Activated CD8-positive, alpha-beta memory T cell treated with anti-CD3 and anti-CD28 coated beads for 24 hours (primary cell): ENCODE results near the gene RANBP17.

Experiments
- DNase-seq: peaks from one replicate; pipeline ENCODE4 v3.0.0-alpha.2; 2020

The RANBP17 gene

DNA sequence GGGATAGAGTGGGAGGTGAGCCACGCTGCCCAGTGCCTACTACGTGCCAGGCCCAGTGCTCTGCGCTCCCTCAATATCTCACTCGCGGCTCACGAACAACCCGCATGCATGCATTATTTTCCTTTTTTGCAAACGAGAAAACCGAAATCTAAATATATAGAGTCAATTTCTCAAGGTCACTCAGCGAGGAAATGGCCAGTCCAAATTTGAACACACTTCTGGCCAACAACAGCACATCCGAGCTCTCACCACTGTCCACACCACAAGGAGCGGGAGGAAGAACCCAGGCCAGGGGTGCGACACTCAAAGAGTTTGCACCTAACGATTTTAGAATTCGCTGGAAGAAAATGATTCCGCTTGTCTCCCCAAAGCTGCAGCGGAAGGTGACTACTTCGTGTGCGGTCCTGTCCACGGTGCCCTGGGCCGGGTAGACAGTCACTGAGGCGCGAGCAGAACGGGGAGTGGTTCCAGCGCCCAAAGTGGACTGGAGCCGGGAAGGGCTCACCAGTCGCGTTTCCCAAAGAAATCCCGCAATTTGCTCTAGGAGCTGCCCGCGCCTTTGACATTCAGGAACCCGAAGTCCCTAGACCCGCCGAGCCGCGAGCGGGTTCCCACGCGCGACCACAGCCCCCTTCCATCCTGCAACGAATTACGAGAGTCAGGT, 446.1 kb downstream of the RANBP17 start:
- no peak for DNase-seq

DNA sequence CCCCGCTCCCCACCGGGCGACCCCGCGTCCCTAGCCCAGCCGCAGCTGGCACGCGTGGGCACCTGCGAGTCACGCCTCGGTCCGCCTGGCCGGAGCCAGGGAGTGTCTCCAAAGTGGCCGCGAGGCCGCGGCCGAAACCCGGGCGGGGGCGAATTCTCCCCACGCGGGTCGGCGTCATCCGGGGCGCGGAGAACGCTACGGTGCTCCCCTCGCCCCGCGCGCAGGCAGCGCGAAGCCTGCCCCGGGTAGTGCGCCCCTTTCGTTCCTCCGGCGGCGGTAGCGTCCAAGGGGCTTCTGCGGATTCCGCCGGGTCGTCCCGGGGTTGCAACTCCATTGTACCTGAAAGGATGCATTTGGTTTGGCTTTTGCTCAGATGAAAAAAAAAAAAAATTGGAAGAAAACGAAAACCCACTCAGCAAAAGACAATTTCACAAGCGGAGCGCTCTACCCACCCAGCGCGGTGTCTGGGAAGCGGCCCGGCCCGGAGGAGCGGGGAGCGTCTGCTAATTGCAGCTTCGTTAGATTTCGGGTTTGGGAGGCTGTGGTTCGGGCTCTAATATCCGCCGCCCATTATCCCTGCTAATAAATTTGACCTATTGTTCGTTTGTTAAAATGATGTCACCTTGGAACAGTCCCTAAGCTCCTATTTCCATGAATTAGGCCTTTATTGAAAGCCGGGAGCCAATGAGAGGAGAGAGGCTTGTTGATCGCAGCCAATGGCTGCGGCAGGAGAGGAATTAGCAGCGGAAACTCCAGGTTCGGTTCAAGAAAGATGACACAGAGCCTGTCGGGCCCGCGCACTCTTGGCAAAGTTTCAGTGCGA, 446.8 kb downstream of the RANBP17 start, which contains the start of gene TLX3:
TLX3 (plus strand) TSS at position 796 of the 823 bp plus-strand sequence. CDS start 118 bp downstream, outside the sequence.
- no peak for DNase-seq

DNA sequence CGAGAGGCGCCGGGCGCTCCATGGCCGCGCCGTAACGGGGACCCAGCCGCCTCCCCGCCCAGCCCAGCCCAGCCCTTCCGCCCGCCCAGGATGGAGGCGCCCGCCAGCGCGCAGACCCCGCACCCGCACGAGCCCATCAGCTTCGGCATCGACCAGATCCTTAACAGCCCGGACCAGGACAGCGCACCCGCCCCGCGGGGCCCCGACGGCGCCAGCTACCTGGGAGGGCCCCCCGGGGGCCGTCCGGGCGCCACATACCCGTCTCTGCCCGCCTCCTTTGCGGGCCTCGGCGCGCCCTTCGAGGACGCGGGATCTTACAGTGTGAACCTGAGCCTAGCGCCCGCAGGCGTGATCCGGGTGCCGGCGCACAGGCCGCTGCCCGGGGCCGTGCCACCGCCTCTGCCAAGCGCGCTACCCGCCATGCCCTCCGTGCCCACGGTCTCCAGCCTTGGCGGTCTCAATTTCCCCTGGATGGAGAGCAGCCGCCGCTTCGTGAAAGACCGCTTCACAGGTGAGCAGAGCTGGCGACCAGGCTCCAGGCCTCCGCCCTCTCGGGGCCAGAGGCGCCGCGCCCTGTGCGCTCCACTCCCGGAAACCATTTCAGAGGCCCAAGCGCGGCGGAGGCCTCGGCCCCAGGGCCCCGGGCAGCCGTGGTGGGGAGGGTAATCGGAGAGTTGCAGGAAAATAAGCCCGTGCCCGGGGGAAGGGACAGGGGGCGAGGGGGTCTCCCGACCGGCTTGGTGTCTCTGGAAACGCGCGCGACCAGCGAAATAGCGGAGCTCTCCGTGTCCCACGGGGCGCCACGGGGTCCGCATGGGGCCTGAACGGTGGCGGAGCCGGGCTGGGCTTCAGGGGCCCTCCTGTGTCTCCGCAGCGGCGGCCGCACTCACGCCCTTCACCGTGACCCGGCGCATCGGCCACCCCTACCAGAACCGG, 447.7 kb downstream of the RANBP17 start:
- no peak for DNase-seq

DNA sequence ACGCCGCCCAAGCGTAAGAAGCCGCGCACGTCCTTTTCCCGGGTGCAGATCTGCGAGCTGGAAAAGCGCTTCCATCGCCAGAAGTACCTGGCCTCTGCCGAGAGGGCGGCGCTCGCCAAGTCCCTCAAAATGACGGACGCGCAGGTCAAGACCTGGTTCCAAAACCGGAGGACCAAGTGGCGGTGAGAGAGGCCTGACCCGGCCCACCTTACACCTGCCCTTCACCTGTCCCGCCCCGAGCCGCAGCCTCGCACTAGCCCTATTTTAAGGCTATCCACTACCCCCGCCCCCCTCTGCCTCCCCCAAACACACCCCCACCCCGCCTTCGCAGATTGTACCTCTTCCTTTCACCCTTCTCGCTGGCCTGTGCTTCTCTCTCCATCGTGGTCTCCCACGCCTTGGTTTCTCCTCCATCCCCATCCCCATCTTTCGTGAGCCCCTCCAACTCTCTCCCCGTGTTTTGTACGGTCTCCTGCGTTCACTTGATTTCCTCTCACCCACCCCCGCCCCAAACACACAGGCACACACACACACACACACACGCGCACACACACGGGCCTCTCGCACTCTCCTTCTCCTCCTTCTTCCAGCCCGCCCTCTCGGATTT, 448.5 kb downstream of the RANBP17 start:
- DNase-seq, result peak; percentile 62

DNA sequence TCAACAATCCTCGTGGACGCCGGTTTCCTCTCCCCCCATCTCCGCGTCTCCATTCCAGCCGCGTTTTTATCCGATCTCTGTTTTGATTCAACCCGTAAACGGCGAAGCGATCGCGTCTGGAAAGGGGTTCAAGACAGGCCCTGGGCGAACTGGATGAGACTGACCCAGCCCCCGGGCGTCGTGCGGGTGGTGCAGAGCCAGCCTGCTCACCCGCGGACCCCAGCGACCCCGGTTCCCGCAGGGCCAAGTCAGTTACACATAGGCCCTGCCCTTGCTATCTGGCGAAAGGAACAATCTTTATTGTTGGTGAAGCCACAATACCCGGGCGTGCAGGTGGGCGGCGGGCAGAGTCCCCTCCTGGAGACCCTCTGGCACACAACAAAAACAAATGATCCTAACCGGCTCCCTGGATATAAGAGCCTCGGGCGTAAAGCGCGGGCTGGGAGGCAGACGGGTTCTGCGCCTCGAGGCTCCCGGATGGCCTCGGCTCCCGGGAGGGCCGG, 449.1 kb downstream of the RANBP17 start:
- DNase-seq, result no peak

DNA sequence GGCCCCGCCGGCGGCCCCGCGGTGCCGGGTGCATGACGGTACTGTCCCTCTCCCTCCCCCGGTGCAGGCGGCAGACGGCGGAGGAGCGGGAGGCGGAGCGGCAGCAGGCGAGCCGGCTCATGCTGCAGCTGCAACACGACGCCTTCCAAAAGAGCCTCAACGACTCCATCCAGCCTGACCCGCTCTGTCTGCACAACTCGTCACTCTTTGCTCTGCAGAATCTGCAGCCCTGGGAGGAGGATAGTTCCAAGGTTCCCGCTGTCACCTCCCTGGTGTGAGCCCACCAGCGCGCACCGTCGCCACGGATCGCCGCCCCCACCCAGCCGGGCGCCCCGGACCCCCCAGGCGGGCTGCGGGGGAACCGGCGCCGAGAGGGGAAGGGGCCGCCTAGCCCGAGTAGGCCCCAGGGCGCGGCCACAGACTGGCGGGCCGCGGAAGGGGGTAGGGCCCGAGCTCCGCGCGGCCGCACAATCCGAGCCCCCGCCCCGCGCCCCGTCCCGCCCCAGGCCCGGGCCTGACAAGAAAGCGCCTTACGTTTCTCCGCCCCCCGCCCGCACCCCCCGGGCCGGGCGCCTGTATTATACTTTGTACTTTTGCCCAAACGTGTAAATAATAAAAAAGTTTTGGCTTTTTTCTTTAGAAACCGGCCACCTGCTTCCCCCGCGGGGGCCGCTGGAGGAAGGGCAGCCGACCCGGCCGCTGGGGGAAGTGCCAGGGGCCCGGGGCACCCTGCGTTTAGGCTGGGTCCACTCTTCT, 449.7 kb downstream of the RANBP17 start:
- DNase-seq, result no peak

DNA sequence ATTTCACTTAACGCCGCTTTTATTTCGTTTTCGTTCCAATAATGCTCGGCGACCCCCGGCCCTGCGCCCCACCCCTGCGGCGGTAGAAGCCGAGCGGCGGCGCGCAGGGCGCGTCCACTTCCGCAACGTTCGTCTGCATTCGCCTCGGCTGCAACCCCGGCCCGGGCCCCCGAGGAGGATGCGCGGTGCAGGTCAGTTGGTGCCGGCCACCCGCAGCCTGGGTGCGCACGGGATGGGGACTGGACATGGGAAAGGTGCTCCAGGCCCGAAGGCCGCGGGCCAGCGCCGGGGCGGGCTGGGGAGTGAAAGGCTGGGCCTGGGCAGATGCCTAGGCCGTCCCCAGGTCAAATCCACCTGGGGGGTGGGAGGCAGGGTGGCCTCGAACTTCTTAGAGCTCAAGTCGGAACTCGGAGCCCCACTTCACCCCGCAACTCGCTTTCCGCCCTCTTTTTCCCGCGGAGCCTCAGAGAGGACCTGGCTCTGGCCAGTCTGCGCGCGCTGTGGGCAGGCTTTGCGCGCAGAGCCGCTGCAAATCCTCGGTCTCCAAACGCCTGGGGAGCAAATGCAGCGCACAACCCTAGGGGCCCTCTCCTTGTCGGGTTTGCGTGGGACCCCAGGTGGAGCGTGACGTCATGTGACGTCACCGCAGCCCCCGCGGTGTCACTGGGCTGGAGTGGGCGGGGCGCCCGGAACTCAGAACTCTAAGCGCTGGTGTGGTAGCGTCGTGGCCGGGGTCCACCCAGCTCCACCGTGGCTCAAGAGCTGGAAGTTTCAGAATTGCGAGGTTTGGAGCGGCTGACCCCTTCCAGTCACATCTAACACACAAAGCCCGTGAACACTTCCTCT, 450.5 kb downstream of the RANBP17 start:
- no peak for DNase-seq

DNA sequence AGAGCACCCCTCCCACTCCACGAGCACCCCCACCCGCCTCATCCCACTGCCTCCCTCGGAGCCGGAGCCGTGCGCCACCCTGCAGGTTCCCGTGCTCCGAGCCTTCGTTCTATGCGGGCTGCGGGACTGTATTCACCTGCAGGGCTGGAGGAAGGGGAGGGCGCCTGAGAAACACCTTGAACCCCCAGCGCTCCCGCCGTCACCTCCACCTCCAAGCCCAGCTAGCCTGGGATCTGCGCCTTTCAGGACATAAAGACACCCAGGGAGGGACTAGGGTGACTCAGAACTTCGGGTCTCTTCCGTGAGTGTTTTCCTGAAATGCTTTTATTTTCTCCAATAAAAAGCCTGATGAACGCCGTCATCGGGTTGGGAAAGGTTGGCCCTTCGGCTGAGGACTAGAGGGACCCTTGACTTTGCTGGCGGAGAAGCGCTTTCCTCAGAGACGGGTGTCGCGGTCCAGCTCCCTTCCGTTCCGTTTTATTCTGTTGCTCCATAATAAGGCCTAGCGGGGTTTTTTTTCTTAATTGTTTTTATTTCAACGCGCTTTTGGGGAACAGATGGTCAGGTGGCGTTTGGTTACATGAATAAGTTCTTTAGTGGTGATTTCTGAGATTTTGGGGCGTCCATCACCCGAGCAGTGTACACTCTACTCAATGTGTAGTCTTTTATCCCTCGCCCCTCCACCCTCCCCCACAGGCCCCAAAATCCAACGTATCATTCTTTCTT, 451.8 kb downstream of the RANBP17 start:
- no peak for DNase-seq

DNA sequence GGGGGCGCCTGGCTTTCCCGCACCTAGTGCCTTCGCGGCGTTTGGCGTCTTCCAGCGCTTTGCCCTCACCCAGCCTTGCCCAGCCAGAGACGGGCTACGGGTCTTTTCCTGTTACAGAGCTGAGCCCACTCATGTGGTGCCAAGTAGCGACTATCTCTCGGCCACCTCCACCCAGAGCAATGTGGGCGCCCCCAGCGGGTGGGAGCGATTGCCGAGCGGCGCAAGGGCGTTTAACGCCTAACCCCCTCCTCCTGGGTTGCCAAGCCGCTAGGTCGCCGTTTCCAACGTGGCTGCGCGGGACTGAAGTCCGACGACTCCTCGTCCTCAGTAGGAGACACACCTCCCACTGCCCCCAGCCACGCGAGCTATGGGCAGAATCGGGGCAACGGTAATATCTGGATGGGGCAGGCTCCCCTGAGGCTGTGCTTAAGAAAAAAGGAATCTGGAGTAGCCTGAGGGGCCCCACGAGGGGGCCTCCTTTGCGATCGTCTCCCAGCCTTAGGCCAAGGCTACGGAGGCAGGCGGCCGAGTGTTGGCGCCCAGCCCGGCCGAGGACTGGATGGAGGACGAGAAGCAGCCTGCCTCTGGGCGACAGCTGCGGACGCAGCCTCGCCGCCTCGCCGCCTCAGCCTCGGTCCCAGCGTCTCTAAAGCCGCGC, 453.0 kb downstream of the RANBP17 start:
- DNase-seq, result no peak

DNA sequence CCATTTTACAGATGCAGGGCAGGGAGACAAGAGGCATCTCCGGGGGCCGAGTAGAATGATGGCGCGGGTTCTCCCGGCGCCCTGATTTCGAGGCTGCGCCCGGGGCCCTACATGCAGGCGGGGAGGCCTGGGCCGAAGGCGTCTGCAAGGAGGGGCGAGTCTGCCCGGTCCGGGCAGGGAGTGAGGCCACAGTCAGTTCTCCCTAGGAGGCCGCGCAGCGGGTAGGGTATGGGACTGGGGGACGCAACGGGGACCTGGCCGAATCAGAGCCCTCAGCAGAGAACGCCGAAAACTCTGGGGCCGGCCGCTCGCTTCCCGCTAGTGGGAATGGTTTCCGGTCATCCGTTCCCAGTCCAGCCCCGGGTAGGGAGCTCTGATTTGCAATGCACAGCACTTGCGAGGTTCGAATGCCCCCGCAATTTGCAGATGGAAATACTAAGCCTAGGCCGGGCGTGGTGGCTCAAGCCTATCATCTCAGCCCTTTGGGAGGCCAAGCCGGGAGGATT, 453.6 kb downstream of the RANBP17 start:
- no peak for DNase-seq

DNA sequence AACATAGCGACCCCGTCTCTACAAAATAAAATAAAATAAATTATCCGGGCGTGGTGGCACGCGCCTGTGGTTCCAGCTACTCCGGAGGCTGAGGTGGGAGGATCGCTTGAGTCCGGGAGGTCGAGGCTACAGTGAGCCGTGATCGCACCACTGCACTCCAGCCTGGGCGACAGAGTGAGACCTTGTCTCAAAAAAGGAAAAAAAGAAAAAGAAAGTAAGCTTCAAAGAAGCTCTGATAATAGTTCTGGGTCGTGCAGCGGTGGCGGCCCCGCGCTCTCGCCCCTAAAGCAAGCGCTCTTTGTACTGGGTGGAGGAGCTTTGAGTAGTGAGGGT, 454.1 kb downstream of the RANBP17 start:
- no peak for DNase-seq

DNA sequence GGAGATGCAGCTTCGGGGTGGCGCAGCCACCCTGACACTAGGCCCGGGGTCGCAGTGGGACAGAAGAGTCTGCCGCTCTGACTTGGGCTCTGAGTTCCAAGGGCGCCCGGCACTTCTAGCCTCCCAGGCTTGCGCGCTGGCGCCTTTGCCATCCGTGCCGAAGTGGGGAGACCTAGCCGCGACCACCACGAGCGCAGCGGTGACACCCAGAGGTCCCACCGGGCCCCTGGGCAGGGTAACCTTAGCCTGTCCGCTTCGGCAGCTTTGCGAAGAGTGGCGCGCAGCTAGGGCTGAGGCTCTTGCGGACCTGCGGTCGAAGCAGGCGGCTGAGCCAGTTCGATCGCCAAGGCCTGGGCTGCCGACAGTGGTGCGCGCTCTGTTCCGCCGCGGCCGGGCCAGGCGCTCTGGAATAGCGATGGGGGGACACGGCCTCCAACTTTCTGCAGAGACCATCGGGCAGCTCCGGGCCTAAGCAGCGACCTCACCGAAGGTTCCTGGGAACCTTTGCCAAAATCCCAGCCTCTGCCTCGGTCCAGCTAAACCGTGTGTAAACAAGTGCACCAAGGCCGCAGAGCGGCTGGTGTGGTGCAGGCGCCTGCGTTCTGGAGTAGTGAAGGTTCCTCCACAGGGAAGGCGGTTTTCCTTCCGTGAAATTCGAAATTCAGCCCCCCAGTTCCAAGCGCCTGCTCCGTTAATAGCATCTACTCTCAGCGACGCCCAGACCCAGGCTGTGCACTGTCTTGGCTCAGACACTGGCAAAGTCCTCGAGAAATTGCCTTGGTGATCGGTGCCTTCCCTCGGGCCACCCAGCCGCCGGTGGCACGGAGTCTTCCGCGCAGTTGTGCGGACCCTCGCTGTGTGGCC, 454.7 kb downstream of the RANBP17 start:
- no peak for DNase-seq

DNA sequence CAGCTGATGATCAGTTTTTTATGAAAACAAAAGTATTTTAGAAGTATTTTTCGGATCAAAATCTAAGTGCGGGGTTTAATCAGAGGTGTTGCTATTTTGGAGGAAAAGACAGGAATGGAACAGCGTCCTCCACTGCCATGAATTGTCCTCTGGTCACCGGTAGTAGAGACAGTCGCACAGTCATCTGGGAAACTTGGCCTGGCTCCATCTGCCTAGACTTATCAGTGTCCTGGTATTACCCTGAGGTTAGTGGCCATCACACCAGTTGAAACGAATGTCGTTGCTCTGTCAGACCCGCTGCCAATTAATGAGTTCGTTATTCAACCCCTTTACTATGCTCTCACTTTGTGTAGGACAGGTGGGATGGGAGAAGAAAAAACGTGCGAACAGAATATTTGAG, 455.4 kb downstream of the RANBP17 start:
- DNase-seq, result no peak

DNA sequence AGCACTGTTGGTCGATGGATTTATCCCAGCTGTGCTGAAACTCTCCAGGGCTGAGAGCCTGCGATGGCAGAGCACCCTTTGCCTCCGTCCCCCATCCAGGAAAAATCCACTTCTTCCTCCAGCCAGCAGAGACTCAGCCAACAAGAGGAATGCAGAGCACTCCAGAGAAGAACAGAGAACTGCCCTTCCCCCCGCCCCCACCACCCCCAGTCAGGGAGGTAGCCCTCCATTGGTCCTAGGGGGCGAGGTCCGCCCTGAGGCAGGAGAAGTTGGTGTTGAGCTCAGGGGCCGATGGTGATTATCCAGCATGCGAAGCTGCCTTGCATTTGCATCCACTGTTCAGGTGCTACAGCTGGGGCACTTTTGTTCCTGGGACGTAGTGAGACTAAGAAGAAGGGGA, 456.2 kb downstream of the RANBP17 start:
- DNase-seq, result no peak

DNA sequence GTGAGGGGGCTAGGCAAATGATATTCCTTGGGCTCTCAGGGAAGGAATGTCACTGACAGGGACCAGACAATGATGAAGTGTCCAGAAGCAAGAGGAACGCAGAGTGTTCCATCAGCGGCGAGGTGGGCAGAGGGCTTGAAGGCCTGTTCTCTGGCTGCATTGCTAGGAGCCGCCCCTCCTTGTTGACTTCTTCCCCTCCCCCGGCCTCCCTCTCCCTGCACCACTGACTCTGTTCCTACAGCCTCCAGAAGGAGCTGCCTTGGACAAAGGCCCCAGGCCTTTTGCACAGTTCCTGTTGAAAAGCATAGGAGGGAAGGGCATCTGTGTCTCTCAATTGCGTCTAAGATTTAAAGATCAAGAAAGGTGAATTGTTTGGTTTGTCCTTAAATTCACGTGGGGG, 459.6 kb downstream of the RANBP17 start:
- DNase-seq, result no peak

DNA sequence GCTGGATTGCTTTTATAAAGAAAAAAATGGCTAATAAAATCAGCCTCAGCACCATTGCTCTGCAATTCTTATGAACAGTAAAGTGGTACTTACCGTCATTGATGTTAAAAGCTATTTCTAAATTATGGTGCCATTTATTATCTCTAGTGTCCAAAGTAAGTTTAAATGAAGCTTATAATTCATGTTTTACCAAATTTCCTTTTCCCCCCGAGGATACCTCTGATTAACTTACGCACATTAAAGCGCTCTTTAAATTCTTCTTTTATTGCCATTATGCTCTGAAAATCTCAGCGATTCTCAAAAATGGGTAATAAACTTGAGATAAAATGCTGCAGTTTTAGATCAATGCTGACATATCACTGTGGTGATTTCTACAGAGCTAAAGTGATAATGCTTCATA, 460.7 kb downstream of the RANBP17 start:
- DNase-seq, result no peak

DNA sequence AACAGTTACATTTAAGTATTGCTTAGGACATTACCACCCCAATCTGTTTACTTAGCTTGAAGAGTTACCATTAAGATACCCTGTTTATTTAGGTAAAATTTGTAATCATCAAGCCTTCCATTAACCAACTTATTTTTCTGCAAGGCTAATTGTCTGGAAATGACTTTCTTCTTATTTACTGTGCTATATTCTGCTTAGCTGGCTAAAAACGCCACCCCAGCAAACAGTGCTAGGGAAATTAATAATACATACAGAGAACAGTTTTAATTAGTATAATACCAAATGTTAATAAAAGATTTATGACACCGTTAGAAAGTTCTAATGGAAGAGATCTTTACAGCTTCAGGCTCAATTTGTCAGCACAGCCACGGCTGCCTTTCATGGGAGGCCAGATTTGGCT, 461.2 kb downstream of the RANBP17 start:
- DNase-seq, result no peak

DNA sequence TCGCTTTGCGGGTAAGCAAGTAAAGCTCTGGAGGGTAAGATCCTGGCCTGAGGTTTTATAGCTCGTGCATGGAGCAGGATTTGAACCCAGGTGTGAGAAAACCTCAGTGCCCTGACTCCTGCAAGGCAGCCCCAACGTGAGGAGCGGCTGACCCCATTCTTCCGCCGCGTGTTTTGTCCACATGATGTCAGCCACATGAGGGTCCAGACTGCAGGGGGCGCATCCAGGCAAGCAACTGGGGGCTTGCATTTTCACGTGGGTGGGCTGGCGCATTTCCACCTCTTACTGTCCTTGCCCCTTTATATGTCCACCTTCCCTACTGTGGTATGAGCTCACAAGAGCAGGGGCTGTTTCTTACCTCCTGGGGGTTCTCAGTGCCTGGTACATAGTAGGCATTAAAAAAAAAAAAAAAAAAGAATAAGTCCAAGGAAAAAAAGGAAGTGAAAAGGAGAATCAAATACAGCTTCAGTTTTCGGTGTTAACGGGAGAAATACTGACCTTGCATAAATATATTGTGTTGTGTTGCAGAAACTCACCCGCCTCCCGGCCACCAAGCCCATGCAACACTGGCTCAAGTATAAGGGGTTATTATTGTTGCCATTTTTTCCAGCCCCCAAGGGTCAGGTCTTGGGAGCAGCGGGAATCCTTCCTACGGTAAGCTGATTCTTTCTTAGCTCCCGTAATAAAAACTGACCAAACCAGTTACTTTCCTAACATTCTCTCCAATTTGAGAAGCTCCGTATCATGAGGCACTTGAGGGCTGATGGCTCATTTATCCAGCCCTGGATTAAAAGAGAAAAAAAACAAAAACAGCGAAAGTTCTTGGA, 462.2 kb downstream of the RANBP17 start:
- DNase-seq, result no peak
